NCI-H2227 (cell line): ENCODE measurements around the gene ESR1.

Experiments
- DNase-seq: peaks from one replicate; lab custom pipeline; 2025; ENCODE audit not compliant: unreplicated experiment; lab: John Stamatoyannopoulos, UW

Gene ESR1

DNA sequence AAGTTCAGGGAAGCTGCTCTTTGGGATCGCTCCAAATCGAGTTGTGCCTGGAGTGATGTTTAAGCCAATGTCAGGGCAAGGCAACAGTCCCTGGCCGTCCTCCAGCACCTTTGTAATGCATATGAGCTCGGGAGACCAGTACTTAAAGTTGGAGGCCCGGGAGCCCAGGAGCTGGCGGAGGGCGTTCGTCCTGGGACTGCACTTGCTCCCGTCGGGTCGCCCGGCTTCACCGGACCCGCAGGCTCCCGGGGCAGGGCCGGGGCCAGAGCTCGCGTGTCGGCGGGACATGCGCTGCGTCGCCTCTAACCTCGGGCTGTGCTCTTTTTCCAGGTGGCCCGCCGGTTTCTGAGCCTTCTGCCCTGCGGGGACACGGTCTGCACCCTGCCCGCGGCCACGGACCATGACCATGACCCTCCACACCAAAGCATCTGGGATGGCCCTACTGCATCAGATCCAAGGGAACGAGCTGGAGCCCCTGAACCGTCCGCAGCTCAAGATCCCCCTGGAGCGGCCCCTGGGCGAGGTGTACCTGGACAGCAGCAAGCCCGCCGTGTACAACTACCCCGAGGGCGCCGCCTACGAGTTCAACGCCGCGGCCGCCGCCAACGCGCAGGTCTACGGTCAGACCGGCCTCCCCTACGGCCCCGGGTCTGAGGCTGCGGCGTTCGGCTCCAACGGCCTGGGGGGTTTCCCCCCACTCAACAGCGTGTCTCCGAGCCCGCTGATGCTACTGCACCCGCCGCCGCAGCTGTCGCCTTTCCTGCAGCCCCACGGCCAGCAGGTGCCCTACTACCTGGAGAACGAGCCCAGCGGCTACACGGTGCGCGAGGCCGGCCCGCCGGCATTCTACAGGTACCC is at the start of gene ESR1:
Gene ESR1, plus strand, starts transcription at position 170 of the 858 bp plus-strand sequence. Its CDS starts 231 bp downstream, at position 401.
- no peak for DNase-seq

DNA sequence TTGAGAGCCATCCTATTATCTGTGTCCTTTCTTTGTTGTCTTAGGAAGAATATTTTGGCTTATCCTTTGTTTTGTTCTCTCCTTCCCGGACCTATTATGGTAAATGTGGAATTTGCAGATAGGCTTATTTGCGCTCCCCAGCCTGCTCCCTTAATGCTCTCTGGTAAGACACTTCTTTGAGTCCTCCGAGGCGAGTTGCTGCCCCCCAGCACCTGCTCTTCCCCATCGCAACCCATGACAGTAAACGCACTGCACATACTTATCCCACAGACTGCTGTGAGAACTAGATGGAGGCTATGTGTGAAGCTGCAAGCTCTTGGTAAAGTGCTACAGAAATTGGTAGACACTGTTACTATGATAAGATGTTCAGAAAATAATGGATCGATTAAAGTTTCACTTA is 47.0 kb upstream of the ESR1 start:
- no peak for DNase-seq

DNA sequence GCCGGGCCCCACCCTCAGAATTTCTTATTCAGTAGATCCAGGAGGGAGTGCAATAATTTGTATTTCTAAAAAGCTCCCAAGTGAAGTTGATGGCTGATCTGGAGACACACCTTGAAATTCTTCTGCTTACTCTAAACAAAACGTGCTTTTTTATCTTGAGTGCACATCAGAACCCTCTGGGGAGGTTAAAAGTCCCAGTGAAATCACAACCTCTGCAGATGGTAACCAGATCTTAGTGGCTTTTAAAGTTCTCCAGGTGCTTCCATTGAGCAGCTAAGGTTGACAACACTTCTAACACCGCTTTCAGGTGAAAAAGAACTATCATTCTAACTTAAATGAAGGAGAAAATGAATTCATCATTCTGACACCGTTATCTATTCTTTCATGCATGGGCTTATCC is 45.6 kb upstream of the ESR1 start:
- no peak for DNase-seq

DNA sequence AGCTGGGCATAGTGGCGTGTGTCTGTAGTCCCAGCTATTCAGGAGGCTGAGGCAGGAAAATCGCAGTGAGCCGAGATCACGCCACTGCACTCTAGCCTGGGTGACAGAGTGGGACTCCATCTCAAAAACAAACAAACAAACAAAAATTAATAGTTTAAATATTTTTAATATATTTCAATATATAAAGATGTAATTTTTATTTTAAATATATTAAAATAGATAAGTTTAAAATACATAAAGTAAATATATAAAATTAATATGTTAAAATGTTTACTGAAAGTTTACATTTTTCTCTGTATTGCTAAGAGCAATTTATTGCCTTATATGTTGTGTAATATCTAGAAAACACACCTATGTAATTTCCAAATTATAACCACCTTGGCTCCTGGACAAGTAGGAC is 44.7 kb upstream of the ESR1 start:
- no peak for DNase-seq

DNA sequence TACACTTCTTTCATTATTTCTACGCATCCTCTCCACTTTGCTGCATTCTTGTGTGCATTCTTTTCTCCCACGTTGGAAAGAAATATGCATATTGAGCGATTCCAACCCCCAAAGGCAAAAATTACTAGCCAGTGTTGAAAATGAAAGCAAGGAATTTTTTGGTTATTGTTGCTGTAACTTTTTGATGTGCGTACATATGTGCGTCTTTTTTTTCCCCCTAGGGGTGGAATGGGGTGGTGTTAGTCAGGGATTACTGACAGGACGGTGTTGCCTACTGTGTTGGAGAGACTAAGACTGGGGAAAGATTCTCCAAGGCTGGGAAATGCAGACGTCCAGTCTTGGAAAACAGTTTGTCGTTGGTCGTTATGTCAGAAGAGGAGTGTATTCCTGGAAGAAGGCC is 44.2 kb upstream of the ESR1 start:
- no peak for DNase-seq

DNA sequence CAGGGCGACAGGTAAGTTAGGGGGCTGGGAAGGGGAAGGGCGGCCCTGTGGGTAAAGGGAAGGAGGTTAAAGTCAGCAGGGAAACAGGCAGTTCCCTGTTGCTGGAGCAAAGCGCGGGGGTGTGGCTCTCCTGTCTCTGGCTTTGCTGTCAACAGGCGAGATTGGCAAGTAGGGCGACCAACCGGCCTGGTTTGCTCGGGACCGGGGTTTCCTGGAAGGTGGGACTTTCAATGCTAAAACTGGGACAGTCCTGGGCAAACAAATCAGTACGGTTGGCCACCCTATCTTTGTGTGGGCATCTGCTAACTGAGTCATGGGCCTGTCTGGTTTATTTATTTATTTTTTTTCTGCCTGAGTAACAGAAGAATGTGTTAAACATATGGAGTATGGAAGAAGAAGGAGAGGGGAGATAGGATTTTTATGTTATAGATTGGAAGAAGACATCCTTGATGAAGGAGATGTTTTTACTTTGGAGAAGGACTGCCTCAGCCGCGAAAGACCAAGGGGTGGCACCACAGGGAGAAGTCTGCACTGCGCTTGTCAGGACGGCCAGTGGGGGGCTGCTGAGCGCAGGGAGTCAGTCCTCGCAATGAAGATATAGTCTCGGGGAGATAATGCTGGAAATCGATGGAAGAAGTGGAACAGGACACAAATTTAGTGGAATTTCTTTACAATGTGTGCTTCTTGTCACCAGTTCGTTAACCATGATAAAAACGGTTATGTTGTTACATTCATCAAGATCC is 43.4 kb upstream of the ESR1 start:
- peak; percentile 1 for DNase-seq

DNA sequence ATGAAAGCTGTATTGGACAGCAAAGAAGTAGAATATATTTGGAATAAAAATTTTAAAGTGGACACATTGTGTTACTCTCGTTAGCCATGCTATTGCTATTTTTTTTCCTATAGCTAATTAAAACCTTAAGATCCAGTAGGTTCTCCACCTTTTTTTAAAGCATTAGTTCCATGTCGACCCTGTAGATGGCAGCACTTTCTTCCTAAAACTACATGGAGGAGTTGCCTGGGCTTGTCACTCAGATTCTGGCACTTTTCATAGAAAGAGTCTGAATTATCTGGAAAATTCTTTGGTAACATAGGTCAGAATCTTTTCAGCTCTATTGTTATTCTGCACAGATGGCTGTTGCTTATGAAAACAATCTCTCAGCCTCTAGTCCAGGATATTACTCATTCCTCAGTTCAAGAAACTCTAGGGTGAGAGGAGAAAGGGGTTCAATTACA is 42.0 kb upstream of the ESR1 start:
- DNase-seq: peak; percentile 37

DNA sequence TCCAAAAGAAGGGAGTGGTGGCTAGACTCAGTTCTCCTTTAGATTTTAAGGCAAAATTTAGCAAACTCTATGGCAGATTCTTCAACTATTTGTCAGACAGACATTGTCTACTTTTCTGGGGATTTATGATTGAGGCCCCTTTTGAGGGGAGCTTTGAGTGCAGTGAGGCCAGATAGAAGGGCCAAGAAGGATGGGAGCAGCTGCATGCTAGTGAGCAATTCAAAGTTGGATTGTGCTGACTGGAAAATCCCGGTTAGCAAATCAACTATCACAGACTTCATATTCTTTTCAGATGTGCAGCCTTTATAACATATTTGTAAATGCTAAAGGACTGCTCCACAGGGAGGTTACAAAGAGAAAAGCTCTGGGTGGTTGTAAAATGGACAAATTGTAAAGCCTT is 35.0 kb upstream of the ESR1 start:
- DNase-seq: no peak

DNA sequence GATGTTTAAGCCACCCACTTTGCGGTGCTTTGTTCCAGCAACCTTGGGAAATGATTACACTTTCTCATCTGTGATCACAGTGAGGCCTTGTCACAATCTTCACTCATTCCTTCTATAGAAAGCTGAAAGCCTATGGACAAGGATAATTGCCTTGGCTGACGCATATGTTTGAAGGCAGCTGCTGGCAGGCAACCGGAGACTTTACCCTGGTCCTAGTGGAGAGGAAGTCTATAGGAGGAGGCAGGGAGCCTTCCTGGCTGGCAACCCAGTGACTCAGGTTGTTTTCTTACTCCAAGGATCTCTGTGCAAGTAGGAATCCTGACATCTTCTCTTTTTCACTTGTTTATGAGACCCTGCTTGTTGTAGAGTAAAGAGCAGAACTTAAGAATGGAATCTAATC is 34.1 kb upstream of the ESR1 start:
- DNase-seq: no peak

DNA sequence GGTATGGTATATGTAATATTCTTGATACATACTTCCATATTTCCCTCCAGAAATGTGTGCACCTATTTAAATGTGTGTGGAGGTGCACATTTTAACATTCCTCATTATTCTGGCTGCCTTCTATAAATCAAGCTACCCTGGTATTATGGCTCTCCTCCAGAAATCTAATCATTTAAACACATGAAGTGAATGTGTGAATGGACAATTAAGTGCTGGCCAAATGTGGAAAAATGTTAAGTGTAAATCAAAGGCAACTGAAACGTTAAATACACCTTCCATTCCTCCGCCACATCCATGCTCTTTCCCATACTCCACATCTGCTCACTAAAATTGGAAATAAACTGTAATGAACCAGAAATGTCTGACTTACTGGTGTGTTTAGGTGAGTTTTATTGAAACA is 24.9 kb upstream of the ESR1 start:
- no peak for DNase-seq

DNA sequence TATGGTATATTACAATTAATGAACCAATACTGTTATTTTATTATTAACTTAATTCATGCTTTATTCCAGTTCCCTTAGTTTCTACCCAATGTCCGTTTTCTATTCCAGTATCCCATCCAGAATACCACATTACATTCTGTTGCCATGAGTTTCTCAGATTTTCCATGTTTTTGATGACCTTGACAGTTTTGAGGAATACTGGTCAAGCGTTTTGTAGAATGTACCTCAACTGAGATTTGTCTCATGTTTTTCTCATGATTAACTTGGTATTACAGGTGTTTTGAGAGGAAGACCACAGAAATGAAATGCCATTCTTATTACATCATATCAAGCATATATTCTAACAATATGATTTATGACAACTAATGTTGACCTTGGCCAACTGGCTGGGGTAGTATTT is 23.8 kb upstream of the ESR1 start:
- no peak for DNase-seq

DNA sequence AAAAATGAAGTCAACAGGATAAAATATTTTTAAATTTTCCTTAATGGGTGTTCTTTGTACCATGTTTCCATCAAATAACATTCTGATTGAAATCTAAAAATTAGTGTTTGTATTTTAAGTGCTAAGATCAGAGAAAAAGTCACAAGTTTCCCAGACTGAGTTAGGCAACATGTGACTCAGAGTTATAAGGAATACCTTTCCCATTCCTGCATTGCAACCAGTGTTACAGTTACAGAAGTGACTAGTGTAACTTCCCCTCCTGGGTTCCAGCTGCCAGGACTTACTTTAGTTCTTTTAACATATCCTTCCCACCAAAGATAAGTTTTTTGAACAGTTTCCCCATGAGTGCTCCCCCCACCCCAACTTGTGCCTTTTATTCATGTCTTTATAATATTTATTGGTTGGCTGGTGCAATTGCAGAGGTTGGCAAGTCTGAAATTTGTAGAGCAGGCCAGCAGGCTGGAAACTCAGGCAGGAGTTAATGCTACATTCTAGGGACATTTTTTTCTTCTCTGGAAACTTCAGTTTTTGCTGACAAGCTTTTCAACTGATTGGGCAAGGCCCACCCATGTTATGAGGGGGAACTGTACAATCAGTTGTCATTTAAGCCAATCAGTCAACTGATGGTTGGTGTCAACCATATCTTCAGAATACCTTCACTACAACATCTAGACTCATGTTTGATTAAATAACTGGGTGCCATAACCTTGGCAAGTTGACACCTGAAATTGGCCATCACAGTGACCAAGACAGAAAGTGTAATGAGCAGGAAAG is 22.9 kb upstream of the ESR1 start:
- DNase-seq: no peak

DNA sequence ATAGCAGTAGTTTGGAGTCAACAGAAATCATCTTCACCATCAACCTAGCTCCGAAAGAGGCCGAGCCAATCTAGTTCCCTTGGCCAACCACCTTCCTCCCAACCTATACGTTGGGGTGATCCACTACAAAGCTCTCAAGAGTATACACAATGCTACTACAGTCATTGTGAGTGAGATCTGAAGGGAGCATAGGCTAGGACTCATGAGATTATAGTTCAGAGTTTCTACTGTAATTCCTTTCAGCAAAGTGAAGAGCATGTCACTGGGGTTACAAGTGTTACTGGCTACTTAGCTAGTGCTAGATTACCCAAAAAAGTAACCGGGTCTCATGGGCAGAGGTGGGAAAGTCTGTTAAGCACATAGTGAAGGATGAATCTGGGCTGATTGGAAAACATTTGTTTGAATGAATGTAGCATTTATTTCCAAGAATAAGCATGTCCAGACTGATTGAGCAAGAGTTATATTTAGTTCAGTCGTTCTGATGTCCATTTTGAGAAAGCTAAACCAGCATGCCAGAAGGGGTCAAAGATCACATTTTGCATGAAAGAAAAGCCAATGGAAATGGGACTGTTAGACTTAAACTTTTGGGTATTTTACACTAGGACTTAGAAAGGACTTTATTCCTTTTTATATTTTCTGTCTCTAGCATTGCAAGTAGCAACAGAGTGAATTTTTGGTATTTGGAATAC is 10.5 kb upstream of the ESR1 start:
- no peak for DNase-seq

DNA sequence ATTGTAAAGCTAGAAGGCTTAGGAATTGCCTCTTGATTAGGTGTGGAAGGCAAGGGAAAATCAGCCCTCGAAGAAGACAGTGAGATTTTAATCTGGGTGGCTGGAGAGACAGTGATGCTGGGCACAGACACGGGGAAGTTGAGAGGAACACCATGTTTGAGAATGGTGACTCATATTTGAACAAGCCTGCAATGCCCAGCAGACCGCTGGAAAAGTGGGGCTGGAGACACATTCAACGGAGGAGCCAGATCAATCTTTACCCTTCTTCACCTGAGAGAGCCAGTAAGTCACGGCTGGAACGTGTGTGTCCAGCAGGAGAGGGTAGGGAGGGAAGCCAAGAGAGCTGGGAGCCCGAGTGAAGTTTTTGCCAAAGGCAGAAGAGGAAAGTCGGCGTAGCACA is 3.7 kb upstream of the ESR1 start:
- no peak for DNase-seq

DNA sequence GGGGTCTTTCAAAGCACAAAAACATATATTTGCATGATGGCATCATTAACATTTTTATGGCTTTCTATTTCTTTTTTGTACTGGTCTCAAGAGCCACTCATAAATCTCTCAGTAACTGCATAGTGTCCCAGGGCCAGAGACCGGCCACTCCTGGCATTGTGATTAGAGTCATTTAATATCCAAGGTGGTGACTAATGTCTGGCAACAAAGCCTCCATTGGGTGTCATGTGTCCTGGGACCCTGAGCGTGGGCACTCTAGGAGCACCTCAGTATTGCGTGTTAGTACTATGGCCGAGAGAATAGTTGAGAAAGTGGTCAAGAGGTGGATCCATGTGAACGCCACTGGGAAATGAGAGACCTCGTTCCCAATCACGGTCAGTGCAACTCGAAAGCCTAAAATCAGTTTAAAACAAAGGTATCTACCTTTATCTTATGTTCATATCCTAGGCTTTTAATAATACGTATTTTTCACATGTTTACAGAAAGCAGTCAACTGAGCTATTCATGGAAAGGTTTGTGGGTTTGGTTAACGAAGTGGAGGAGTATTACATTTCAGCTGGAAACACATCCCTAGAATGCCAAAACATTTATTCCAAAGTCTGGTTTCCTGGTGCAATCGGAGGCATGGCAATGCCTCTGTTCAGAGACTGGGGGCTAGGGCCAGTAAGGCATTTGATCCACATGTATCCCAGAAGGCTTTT is 2.7 kb upstream of the ESR1 start:
- no peak for DNase-seq

DNA sequence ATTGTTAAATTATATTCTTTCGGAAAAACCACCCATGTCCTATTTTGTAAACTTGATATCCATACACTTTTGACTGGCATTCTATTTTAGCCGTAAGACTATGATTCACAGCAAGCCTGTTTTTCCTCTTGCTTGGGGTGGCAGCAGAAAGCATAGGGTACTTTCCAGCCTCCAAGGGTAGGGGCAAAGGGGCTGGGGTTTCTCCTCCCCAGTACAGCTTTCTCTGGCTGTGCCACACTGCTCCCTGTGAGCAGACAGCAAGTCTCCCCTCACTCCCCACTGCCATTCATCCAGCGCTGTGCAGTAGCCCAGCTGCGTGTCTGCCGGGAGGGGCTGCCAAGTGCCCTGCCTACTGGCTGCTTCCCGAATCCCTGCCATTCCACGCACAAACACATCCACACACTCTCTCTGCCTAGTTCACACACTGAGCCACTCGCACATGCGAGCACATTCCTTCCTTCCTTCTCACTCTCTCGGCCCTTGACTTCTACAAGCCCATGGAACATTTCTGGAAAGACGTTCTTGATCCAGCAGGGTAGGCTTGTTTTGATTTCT is 2.1 kb upstream of the ESR1 start:
- no peak for DNase-seq

DNA sequence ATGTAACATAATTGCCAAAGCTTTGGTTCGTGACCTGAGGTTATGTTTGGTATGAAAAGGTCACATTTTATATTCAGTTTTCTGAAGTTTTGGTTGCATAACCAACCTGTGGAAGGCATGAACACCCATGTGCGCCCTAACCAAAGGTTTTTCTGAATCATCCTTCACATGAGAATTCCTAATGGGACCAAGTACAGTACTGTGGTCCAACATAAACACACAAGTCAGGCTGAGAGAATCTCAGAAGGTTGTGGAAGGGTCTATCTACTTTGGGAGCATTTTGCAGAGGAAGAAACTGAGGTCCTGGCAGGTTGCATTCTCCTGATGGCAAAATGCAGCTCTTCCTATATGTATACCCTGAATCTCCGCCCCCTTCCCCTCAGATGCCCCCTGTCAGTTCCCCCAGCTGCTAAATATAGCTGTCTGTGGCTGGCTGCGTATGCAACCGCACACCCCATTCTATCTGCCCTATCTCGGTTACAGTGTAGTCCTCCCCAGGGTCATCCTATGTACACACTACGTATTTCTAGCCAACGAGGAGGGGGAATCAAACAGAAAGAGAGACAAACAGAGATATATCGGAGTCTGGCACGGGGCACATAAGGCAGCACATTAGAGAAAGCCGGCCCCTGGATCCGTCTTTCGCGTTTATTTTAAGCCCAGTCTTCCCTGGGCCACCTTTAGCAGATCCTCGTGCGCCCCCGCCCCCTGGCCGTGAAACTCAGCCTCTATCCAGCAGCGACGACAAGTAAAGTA is 547 bp upstream of the ESR1 start:
- no peak for DNase-seq

DNA sequence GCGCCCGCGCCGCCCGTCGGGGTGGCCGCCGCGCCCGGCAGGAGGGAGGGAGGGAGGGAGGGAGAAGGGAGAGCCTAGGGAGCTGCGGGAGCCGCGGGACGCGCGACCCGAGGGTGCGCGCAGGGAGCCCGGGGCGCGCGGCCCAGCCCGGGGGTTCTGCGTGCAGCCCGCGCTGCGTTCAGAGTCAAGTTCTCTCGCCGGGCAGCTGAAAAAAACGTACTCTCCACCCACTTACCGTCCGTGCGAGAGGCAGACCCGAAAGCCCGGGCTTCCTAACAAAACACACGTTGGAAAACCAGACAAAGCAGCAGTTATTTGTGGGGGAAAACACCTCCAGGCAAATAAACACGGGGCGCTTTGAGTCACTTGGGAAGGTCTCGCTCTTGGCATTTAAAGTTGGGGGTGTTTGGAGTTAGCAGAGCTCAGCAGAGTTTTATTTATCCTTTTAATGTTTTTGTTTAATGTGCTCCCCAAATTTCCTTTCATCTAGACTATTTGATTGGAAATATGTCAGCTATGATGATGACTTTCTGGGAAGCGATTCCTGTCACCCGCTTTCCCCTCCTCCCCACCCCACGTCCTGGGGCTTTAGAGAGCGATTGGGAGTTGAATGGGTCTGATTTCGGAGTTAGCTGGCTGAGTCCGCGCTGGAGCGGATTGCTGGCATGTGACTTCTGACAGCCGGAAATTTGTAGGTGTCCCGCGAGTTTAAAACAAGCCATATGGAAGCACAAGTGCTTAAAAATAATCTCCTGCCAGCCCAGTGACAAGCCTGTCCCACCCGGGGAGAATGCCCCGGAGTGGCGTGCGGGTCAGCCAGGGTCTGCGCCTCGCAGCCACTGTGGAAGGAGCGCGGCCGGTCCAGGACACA is 1.1 kb downstream of the ESR1 start:
- DNase-seq: no peak
